ENCODE results near the gene ARGLU1.

Gene ARGLU1

GRCh38 chr13:106493533-106494220 lies 74.3 kb downstream of the ARGLU1 start:
- H3K4me3 ChIP-seq (ENCODE audit: low read depth, low read length) = no peak overlapping the region
- no peaks in the 10 kb centered on the region for H3K27me3 ChIP-seq (replicated peaks)
- H3K36me3 ChIP-seq (replicated peaks) = peaks cover 46% of the 10 kb centered on the region
- in situ Hi-C loops (cut with HindIII; ENCODE audit: low pct_ligation_motif_present, low sequenced_read_pairs) = no loop called here
- no peak for TF ChIP-seq CTCF (IDR thresholded peaks at IDR 0.05; ENCODE audit: low read depth, low read length, missing control alignments)
- no peak overlapping the region for H3K27ac ChIP-seq
- DNase-seq = no peak

GRCh38 chr13:106492588-106493475 lies 75.1 kb downstream of the ARGLU1 start:
- H3K36me3 ChIP-seq (replicated peaks) = peaks cover 46% of the 10 kb centered on the region
- DNase-seq = no peak
- no peaks in the 10 kb centered on the region for H3K27me3 ChIP-seq (replicated peaks)
- H3K4me3 ChIP-seq (ENCODE audit: low read depth, low read length) = no peak overlapping the region
- no peak for TF ChIP-seq CTCF (IDR thresholded peaks at IDR 0.05; ENCODE audit: low read depth, low read length, missing control alignments)
- H3K27ac ChIP-seq = no peak overlapping the region
- in situ Hi-C loops (cut with HindIII; ENCODE audit: low pct_ligation_motif_present, low sequenced_read_pairs) = no loop called here

GRCh38 chr13:106491928-106492587 lies 75.9 kb downstream of the ARGLU1 start:
- DNase-seq = no peak
- TF ChIP-seq CTCF (IDR thresholded peaks at IDR 0.05; ENCODE audit: low read depth, low read length, missing control alignments) = no peak
- Histone ChIP-seq H3K27me3 (replicated peaks) (no peaks in the 10 kb centered on the region), H3K36me3 (replicated peaks) (peaks cover 46% of the 10 kb centered on the region), H3K27ac (no peak overlapping the region), H3K4me3 (ENCODE audit: low read depth, low read length) (no peak overlapping the region)
- in situ Hi-C loops (cut with HindIII; ENCODE audit: low pct_ligation_motif_present, low sequenced_read_pairs) = no loop called here
